HepG2 (cell line): Measurements from ENCODE around the gene DDAH2. TPM values are rescaled to one million over a fixed set of nuclear protein-coding genes. Genes with fewer than 3 reads are reported as not detected.

Experiments
- ATF1 ChIP-seq: IDR thresholded peaks from 2 replicates; pipeline ENCODE4 v1.6.1; 2016; ENCODE audit warnings: mild to moderate bottlenecking, control low read depth
- FOXA1 ChIP-seq, 2 experiments: fragments of 450-650 bp in 1 of 2; sonication (generic) in 1 of 2; formaldehyde crosslinking in 1 of 2; IDR thresholded peaks; 2 replicates each; pipeline versions ENCODE4 v1.4.0 to v1.6.1; 2016 to 2020; ENCODE audit warnings: missing genetic modification reagents in 1 of 2
- KAT7 ChIP-seq: IDR thresholded peaks from 2 replicates; pipeline ENCODE4 v1.6.1; 2018; ENCODE audit warnings: borderline replicate concordance, missing compliant biosample characterization
- MYC ChIP-seq: sonication (generic); formaldehyde crosslinking; IDR thresholded peaks from 2 replicates; pipeline ENCODE4 v1.9.0; 2021; ENCODE audit warnings: missing genetic modification reagents, borderline replicate concordance
- RAD51 ChIP-seq: fragments of 450-650 bp; IDR thresholded peaks from 2 replicates; pipeline ENCODE4 v1.6.1; 2016; ENCODE audit warnings: borderline replicate concordance
- SALL2 ChIP-seq: sonication (generic); formaldehyde crosslinking; IDR thresholded peaks from 2 replicates; pipeline ENCODE4 v1.8.1; 2023; ENCODE audit warnings: mild to moderate bottlenecking, missing genetic modification reagents, inconsistent platforms
- SIN3B ChIP-seq: fragments of 150-350 bp; IDR thresholded peaks from 2 replicates; pipeline ENCODE4 v1.6.1; 2014; ENCODE audit warnings: low read length
- SMYD3 ChIP-seq: sonication (generic); formaldehyde crosslinking; IDR thresholded peaks from 2 replicates; pipeline ENCODE4 v1.8.1; 2023; ENCODE audit warnings: mild to moderate bottlenecking, missing genetic modification reagents
- U2AF2 ChIP-seq: fragments of 200-400 bp; formaldehyde crosslinking; IDR thresholded peaks from 2 replicates; pipeline ENCODE4 v1.6.1; 2017; ENCODE audit warnings: low read depth, mild to moderate bottlenecking, low read length
- ZBTB42 ChIP-seq: sonication (generic); formaldehyde crosslinking; IDR thresholded peaks from 2 replicates; pipeline ENCODE4 v1.5.0; 2020; ENCODE audit warnings: mild to moderate bottlenecking, missing genetic modification reagents
- ZNF207 ChIP-seq: fragments of 450-650 bp; IDR thresholded peaks from 2 replicates; pipeline ENCODE4 v1.6.1; 2016; ENCODE audit warnings: antibody characterized with exemption, borderline replicate concordance
- ZNF337 ChIP-seq: sonication (generic); formaldehyde crosslinking; IDR thresholded peaks from 2 replicates; pipeline ENCODE4 v1.5.1; 2020; ENCODE audit warnings: missing genetic modification reagents, low read depth, mild to moderate bottlenecking, borderline replicate concordance
- ZNF615 ChIP-seq: sonication (generic); formaldehyde crosslinking; IDR thresholded peaks from 2 replicates; pipeline ENCODE4 v1.5.0; 2020; ENCODE audit warnings: mild to moderate bottlenecking, missing genetic modification reagents, borderline replicate concordance
- ZNF747 ChIP-seq: sonication (generic); formaldehyde crosslinking; IDR thresholded peaks from 2 replicates; pipeline ENCODE4 v1.8.1; 2023; ENCODE audit warnings: missing genetic modification reagents, mild to moderate bottlenecking, borderline replicate concordance
- polyA plus RNA-seq, 8 experiments: library from polyadenylated mRNA; depleted of rRNA in 3 of 8; stranded (reverse) in 7 of 8; unstranded in 1 of 8; fragments of >200 nt; fragmentation: Illumina TruSeq in 4 of 8; extraction: Trizol in 4 of 8; gene quantifications; 2 replicates each; pipeline versions ENCODE4 v1.2.1 to v1.2.3, GENCODE V29; 2011 to 2016; ENCODE audit warnings: low read depth in 4 of 8, missing spikeins in 1 of 8, mixed read lengths in 1 of 8; ENCODE audit not compliant: insufficient read depth in 1 of 8
- total RNA-seq, 5 experiments: library from RNA; depleted of rRNA; stranded (reverse); fragments of >200 nt; fragmentation: Illumina TruSeq; extraction: Trizol; gene quantifications; 2 replicates each; pipeline ENCODE4 v1.2.3, GENCODE V29; 2016; ENCODE audit warnings: low read depth in 1 of 5
- TF ChIP-seq, protein P1 (sequence below): sonication (generic); formaldehyde crosslinking; IDR thresholded peaks from 2 replicates; pipeline ENCODE4 v1.5.1; 2020; ENCODE audit warnings: missing genetic modification reagents, mild to moderate bottlenecking, borderline replicate concordance
- TF ChIP-seq, protein P2 (sequence below): sonication (generic); formaldehyde crosslinking; IDR thresholded peaks from 2 replicates; pipeline ENCODE4 v1.8.0; 2023; ENCODE audit warnings: mild to moderate bottlenecking, missing genetic modification reagents
- TF ChIP-seq, protein P3 (sequence below): sonication (generic); formaldehyde crosslinking; IDR thresholded peaks from 2 replicates; pipeline ENCODE4 v1.4.0; 2020; ENCODE audit warnings: low read depth, missing genetic modification reagents
- TF ChIP-seq, protein P4 (sequence below): sonication (generic); formaldehyde crosslinking; IDR thresholded peaks from 2 replicates; pipeline ENCODE4; 2020; ENCODE audit warnings: missing genetic modification reagents, mild to moderate bottlenecking, borderline replicate concordance

DDAH2 gene
- total and polyA plus RNA-seq, 2 of the 13 experiments (the other 11 are each of a cell fraction or from before 2014, with no cell fraction given): 16.4 to 21.1 TPM

DNA sequence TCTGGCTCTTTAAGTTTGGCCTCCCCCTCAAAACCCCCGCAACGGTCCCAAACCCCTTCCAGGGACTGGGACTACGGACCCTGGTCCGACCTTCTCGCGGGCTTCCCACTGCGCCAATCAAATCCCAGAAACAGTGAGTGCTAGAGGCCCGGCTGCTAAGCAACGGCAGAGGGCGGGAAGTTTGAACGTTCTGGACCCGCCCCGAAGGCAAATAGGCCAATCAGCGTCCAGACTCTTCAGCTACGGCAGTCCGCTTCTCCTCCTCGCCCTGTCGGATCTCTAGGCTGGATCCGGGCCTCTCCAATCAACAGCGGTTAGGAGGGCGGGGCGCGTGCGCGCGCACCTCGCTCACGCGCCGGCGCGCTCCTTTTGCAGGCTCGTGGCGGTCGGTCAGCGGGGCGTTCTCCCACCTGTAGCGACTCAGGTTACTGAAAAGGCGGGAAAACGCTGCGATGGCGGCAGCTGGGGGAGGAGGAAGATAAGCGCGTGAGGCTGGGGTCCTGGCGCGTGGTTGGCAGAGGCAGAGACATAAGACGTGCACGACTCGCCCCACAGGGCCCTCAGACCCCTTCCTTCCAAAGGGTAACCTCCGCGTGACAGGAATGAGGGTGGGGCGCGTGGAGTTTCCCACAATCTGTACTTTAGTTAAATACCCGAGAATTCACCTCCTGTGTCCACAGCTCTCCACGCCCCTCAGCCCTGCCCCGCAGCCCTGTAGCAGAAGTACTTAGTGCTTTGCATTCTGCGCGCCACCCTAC is 10.7 kb upstream of the DDAH2 start, which contains the start of gene MSH5 (continued):
- peak; percentile 97 for TF ChIP-seq MYC (CRISPR knock-in tag)
- TF ChIP-seq, protein P1, sequence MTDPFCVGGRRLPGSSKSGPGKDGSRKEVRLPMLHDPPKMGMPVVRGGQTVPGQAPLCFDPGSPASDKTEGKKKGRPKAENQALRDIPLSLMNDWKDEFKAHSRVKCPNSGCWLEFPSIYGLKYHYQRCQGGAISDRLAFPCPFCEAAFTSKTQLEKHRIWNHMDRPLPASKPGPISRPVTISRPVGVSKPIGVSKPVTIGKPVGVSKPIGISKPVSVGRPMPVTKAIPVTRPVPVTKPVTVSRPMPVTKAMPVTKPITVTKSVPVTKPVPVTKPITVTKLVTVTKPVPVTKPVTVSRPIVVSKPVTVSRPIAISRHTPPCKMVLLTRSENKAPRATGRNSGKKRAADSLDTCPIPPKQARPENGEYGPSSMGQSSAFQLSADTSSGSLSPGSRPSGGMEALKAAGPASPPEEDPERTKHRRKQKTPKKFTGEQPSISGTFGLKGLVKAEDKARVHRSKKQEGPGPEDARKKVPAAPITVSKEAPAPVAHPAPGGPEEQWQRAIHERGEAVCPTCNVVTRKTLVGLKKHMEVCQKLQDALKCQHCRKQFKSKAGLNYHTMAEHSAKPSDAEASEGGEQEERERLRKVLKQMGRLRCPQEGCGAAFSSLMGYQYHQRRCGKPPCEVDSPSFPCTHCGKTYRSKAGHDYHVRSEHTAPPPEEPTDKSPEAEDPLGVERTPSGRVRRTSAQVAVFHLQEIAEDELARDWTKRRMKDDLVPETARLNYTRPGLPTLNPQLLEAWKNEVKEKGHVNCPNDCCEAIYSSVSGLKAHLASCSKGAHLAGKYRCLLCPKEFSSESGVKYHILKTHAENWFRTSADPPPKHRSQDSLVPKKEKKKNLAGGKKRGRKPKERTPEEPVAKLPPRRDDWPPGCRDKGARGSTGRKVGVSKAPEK: peak; percentile 95; the same call in 1 of the 2 replicates
- no peak for TF ChIP-seq SIN3B
- peak; percentile 95 for TF ChIP-seq ZNF337 (CRISPR knock-in tag)
- TF ChIP-seq, protein P2, sequence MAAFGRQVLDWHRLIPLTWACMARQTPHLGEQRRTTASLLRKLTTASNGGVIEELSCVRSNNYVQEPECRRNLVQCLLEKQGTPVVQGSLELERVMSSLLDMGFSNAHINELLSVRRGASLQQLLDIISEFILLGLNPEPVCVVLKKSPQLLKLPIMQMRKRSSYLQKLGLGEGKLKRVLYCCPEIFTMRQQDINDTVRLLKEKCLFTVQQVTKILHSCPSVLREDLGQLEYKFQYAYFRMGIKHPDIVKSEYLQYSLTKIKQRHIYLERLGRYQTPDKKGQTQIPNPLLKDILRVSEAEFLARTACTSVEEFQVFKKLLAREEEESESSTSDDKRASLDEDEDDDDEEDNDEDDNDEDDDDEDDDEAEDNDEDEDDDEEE: peak; percentile 87
- TF ChIP-seq, protein P3, sequence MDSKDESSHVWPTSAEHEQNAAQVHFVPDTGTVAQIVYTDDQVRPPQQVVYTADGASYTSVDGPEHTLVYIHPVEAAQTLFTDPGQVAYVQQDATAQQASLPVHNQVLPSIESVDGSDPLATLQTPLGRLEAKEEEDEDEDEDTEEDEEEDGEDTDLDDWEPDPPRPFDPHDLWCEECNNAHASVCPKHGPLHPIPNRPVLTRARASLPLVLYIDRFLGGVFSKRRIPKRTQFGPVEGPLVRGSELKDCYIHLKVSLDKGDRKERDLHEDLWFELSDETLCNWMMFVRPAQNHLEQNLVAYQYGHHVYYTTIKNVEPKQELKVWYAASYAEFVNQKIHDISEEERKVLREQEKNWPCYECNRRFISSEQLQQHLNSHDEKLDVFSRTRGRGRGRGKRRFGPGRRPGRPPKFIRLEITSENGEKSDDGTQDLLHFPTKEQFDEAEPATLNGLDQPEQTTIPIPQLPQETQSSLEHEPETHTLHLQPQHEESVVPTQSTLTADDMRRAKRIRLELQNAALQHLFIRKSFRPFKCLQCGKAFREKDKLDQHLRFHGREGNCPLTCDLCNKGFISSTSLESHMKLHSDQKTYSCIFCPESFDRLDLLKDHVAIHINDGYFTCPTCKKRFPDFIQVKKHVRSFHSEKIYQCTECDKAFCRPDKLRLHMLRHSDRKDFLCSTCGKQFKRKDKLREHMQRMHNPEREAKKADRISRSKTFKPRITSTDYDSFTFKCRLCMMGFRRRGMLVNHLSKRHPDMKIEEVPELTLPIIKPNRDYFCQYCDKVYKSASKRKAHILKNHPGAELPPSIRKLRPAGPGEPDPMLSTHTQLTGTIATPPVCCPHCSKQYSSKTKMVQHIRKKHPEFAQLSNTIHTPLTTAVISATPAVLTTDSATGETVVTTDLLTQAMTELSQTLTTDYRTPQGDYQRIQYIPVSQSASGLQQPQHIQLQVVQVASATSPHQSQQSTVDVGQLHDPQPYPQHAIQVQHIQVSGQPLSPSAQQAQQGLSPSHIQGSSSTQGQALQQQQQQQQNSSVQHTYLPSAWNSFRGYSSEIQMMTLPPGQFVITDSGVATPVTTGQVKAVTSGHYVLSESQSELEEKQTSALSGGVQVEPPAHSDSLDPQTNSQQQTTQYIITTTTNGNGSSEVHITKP (CRISPR knock-in tag): peak; percentile 44; the same call in 1 of the 2 replicates
- TF ChIP-seq ZNF207: no peak
- TF ChIP-seq ZNF747 (CRISPR knock-in tag): peak; percentile 94
- TF ChIP-seq, protein P4, sequence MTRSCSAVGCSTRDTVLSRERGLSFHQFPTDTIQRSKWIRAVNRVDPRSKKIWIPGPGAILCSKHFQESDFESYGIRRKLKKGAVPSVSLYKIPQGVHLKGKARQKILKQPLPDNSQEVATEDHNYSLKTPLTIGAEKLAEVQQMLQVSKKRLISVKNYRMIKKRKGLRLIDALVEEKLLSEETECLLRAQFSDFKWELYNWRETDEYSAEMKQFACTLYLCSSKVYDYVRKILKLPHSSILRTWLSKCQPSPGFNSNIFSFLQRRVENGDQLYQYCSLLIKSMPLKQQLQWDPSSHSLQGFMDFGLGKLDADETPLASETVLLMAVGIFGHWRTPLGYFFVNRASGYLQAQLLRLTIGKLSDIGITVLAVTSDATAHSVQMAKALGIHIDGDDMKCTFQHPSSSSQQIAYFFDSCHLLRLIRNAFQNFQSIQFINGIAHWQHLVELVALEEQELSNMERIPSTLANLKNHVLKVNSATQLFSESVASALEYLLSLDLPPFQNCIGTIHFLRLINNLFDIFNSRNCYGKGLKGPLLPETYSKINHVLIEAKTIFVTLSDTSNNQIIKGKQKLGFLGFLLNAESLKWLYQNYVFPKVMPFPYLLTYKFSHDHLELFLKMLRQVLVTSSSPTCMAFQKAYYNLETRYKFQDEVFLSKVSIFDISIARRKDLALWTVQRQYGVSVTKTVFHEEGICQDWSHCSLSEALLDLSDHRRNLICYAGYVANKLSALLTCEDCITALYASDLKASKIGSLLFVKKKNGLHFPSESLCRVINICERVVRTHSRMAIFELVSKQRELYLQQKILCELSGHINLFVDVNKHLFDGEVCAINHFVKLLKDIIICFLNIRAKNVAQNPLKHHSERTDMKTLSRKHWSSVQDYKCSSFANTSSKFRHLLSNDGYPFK (CRISPR knock-in tag): peak; percentile 88; the same call in 1 of the 2 replicates
- peak; percentile 87 for TF ChIP-seq ATF1 (CRISPR knock-in tag)
- peak; percentile 99 for TF ChIP-seq SMYD3 (CRISPR knock-in tag)
- TF ChIP-seq SALL2: peak; percentile 71; the same call in 1 of the 2 replicates
- TF ChIP-seq U2AF2: no peak
- TF ChIP-seq ZBTB42: peak; percentile 97
- peak; percentile 70; the same call in 1 of the 2 replicates for TF ChIP-seq KAT7 (CRISPR knock-in tag)
- TF ChIP-seq RAD51: no peak
- TF ChIP-seq FOXA1 (IDR thresholded peaks at IDR 0.05): no peak
- peak; percentile 54 for TF ChIP-seq FOXA1 (CRISPR knock-in tag; IDR thresholded peaks at IDR 0.05)
- peak; percentile 33 for TF ChIP-seq ZNF615 (CRISPR knock-in tag)
